ENCODE data around the gene SAMD4A.

SAMD4A gene

DNA sequence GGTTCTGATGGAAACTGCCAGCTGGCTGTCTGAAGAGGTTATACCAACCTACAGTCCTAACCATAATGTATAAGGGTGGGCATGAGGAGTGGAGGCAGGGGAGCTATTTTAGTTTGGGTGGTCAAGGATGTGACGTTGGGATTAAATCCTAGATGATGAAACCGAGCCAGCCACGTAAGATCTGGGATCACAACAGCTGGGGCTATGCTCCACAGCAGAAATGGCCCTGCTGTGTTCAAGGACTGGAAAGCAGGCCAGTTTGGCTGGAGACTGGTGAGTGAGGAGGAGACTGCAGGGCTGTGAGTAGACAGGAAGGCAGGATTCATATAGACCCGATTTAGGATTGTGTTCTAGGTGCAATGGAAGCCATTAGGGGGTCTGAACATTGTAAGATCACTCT, 66.1 kb downstream of the SAMD4A start:
- DNase-seq (ENCODE audit: low spot score) = no peak

DNA sequence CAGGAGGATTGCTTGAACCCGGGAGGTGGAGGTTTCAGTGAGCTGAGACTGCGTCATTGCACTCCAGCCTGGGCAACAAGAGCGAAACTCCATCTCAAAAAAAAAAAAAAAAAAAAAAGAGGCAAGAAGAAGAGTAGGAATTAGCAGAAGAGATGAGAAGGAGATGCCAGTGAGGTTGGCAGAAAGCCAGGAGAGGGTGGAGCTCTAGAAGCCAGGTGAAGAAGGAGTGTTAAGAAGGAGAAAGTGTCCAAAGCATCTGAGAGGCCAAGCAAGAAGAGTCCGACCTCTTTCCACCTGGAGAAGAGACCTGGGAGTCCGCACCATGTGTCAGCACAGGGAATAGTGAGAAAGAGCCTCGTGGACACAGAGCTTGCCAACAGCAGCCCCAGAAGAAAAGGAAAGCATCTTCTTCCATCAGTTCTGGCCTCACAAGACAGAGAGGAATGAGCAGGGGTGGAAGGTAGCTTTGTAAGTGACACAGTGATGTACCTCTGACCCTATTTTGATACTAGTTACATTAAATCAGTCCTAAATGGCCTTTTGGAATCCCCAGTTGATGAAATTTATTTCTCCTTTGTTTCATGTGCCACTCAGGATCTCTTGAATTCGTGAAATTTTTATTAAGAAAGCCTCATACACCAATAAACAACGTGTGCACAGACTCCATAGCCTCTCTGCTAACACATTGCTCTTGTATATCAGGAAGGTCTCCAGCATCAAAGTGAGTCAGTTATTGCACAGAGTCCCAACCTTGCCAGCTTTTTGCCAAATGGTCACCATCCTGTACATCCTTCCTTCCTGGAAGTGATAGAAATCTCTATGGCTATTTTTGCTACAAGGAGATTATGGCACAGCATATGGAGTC, 70.6 kb downstream of the SAMD4A start:
- no peak for DNase-seq (ENCODE audit: low spot score)

GRCh38 chr14:54638135-54638446, 71.2 kb downstream of the SAMD4A start:
- no peak for DNase-seq (ENCODE audit: low spot score)

- DNase-seq (ENCODE audit: low spot score) = no peak
These were observed 72.7 kb downstream of the SAMD4A start for GRCh38 chr14:54639611-54640010.

DNA sequence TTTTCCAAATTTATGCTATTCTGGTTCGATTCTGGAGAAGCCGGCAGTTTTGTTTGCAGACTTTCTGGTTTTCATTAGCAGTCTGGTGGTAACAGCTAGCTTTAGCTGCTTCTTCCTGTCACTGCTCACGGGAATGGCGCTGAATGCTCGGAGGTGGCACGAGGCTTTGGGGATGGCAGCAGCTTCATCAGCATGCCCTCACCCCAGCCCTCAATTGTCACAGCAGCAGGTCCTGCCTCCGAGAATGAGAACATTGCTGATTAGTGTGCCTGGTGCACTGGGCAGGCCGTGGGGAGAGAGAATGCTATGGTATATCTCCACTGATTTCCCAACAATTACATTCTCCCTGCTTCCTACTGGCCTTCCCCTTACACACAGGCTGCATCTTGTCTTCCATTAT, 73.6 kb downstream of the SAMD4A start:
- no peak for DNase-seq (ENCODE audit: low spot score)

DNA sequence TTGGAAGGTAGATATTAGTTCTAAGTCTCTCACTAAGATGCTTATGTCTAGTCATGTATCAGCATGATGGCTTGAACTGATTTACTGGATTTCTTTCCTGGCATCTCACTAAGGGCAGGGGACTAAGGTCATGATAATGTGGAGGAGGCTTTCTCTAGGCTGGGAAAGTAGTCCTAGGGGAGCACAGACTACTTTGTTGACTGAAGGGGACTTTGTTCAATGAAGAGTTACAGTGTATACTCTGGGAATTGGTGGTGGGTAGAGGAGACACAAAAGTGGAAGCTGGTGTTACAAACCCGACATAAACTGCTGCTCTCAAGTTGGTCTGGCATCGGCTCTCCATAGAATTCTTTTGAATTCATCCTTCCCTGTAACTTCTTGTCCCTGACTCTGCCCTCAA, 75.2 kb downstream of the SAMD4A start:
- DNase-seq (ENCODE audit: low spot score) = no peak

DNA sequence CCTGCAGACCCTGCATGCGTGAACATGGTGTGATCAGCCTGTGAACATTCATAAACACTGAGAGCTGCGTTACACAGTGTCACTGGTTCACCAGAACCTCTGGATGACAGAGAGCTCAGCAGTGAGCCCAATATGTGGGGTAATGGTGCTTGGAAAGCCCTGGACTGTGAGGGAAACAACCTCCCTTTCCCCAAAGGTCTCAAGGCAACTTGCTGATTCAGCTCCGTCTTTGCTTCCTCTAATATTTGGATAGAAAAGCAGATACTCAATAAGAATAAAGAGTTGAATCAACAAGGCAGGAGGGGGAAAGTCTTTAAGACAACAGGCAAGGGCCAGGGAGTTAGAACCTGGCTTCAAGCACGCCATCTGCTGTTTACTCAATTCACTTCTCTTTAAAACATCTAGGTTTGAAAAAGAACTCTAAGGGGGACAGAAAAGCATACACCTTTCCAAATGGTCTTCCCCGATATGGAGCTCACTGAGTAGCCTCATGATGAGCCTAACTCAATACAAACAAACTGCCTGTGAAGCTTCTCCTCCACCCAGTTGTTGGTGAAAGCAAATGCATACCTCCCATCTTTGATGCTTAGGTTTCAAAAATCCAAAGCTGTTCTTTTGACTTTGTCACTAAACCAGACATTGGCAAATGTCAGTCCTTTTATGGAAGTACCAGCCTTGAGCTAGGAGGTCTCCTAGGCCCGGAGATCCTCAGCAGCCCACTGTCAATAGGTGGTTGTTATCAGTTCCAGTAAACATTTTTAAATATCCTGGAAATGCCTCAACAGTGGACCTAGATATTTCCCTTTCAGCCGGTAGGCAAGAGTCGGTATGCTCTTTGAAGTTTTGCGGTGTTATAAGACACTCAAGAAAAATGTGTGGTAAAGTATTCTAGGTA, 76.1 kb downstream of the SAMD4A start:
- DNase-seq (ENCODE audit: low spot score) = no peak

DNA sequence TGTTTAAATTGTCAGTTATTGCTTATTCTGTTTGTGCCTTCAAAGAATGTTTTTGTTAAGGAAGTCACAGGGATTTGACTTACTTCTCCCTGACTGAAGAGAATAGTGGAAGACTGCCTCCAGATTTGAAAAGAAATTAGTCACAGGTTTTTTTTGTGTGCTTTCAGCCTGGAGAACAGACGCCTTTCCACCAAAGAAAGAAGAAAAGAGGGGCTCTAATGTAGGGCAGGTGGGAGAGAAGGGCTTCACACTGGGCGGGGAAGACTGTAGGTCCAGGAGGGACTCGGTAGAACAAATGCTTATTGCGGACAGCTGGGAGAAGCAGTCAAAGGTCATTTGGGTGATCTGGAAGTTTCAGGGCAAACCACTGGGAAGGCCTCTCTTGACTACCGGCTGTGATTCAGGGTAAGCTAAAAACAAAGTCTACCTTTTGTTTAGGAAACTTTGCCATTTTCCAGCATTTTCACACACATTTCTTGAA, 76.8 kb downstream of the SAMD4A start:
- no peak for DNase-seq (ENCODE audit: low spot score)

DNA sequence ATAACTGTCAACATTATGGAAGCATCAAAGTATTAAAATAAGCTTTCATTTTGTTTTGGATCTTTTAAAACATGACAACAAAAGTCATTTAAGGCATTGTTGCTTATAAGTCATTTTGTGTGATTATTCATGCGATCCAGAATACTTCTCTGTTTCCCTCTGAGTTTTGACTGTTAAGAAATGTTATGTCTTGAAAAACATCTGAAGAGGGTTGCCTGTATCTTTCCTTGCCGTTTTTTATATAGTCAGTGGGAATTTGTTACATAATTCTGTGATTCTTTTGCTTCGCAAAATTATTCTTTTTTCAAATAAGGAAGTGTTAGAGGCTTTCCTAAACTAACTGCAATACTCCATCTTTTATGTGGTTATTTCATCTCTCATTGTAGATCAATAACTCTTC, 78.7 kb downstream of the SAMD4A start:
- no peak for DNase-seq (ENCODE audit: low spot score)

GRCh38 chr14:54646626-54647025, 79.7 kb downstream of the SAMD4A start:
- DNase-seq (ENCODE audit: low spot score) = no peak

DNA sequence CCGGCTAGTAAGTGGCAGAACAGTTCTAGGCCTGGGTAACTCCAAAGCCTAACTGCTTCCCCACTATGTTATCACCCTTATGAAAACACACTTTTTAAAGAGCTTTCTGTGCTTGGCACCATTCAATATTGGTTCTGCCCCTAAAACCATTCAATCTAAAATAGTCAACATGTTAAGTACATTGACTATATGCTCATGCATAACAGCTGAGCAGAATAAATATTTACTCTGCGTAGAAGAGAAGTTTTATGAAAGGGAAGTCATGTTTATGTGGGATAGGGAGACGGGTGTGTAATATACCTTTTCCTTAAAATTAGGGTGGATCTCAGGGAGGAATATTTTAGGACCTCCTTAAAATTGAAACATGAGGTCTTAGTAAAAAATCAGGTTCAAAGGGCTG, 80.5 kb downstream of the SAMD4A start:
- no peak for DNase-seq (ENCODE audit: low spot score)

DNA sequence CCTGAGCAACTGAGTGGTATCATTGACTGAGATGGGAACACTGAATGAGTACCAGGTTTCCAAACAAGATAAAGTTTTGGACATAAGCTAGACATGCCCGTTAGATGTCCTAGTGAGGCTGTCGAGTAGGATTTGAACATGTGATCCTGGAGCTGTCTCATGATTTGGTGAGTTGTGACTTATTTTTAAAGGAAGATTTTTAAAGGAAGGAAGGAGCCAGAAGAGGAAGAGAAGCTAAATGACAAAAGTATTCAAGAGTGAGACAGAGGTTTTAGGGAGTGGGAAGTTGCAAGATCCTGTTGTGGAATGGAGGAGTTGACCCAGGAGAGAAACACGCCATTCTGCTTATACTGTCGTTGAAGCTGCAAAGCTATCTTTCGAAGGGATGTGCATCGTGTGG, 82.1 kb downstream of the SAMD4A start:
- no peak for DNase-seq (ENCODE audit: low spot score)

DNA sequence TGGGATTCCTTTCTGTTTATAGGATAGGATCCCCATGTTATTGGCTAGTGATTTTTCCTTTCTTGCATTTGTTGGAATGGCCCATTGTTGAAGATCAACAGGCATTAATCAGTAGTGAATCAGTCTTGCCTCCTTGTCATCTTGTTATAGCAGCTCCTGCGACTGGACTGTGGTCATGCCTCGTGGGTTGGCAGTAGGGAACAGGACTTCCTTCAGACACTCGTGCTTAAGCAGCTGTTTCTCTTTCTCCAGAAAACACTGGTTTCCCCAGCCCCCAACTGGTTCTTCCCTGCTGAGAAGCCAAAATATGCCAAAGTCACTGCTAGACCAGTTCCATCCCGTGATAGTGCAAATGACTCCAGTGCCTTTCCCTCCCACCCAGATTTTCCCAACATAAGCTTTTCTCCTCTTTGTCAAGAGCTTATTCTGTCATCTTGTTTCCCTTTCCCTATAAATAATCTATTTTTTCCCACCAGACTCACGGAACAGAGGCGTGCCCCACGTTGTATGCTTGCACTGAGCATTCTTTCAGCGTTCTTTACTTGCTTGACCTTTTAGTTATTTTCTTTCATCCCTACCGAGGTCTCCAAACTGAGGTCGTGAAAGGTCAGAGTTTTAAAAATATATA, 83.5 kb downstream of the SAMD4A start:
- no peak for DNase-seq (ENCODE audit: low spot score)

- no peak for DNase-seq (ENCODE audit: low spot score)
These were observed 84.0 kb downstream of the SAMD4A start for GRCh38 chr14:54650959-54651351.

GRCh38 chr14:54651649-54652048, 84.7 kb downstream of the SAMD4A start:
- DNase-seq (ENCODE audit: low spot score) = no peak

- peak; percentile 98 for DNase-seq (ENCODE audit: low spot score)
These were observed 85.3 kb downstream of the SAMD4A start for GRCh38 chr14:54652188-54652587.

GRCh38 chr14:54652605-54653052, 85.7 kb downstream of the SAMD4A start:
- DNase-seq (ENCODE audit: low spot score) = no peak

DNA sequence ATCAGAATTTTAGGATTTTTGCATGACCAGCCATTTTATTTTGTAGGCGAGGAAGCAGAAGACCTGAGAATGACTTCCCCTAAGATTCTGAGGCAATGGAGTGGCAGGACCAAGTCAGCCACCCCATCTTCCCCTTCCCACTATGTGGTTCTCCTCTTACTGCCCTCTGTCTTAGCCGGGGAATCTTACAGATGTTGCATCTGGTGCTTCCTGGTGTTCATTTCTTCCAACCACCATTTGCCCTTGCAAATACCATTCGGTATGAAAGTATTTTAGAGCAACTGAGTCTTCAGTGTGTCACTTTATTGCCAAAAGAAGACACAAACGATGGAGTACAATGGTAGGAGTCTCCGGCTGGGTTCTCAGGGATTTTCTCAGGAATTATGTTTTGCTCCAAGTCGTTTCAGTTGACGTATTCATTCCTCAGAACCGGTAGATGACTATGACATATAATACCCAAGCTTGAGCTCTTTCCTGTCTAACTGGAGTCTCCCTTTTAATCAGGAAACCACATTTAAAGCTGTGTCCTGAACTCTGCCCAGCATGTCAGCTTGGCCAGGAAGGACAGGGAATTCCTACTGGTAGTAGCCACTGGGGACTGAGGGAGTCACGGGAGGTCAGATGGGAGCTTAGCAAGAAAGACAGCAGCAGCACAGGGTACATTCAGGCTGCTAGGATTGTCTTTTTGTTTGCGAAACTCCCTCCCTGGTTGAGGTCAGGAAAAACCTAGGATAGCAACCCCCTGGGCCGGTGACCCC, 87.0 kb downstream of the SAMD4A start:
- DNase-seq (ENCODE audit: low spot score) = peak; percentile 80

DNA sequence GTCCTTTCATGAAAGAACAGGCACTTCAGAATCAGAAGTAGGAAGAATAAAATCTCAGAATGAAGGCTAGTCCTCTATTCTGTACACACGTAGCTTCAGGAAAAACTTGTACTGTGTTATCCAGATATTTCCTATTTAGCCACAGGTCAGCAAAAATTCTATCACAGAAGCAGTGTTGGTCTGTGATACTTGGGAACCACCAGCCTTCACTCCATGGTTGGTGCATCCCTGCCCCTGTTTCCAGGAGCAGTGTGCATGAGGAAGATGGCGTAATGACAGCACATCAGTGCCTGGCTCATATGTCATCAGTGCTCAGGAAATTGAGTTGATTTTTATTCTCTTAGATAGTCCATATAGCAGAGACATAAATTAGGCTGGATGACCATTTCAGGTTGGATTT, 87.7 kb downstream of the SAMD4A start:
- no peak for DNase-seq (ENCODE audit: low spot score)

DNA sequence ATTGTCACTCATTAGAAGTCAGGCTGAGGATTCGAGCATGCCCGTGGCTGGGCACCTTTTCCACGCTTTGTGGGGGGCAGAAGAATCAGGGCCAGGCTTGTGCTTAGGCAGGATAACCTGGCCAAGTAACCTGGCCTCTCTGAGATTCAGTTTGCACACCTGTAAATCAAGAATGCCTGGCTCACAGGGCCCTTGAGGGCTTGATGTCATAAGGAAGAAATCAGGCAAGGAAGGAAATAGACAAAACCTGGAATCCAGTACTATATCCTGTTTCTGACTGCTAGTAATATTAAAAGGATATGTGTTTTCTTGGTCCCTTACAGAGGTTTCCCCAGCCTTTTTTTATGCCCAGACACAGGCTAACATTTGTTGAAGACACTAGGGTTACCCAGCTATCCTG, 91.9 kb downstream of the SAMD4A start:
- no peak for DNase-seq (ENCODE audit: low spot score)

- no peak for DNase-seq (ENCODE audit: low spot score)
These were observed 92.4 kb downstream of the SAMD4A start for GRCh38 chr14:54659365-54659764.

GRCh38 chr14:54660604-54661111, 93.7 kb downstream of the SAMD4A start:
- no peak for DNase-seq (ENCODE audit: low spot score)

Data from COLO829 (cell line).